NK-92 treated with Interleukin-12 subunit alpha and Interleukin-12 subunit beta, amount 100 ng/mL, for 24 hours (cell line): ENCODE measurements around the gene AVPR1B.

Source experiments
- DNase-seq: peaks from one replicate; lab custom pipeline; 2025; lab: John Stamatoyannopoulos, UW

AVPR1B gene, protein sequence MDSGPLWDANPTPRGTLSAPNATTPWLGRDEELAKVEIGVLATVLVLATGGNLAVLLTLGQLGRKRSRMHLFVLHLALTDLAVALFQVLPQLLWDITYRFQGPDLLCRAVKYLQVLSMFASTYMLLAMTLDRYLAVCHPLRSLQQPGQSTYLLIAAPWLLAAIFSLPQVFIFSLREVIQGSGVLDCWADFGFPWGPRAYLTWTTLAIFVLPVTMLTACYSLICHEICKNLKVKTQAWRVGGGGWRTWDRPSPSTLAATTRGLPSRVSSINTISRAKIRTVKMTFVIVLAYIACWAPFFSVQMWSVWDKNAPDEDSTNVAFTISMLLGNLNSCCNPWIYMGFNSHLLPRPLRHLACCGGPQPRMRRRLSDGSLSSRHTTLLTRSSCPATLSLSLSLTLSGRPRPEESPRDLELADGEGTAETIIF

DNA sequence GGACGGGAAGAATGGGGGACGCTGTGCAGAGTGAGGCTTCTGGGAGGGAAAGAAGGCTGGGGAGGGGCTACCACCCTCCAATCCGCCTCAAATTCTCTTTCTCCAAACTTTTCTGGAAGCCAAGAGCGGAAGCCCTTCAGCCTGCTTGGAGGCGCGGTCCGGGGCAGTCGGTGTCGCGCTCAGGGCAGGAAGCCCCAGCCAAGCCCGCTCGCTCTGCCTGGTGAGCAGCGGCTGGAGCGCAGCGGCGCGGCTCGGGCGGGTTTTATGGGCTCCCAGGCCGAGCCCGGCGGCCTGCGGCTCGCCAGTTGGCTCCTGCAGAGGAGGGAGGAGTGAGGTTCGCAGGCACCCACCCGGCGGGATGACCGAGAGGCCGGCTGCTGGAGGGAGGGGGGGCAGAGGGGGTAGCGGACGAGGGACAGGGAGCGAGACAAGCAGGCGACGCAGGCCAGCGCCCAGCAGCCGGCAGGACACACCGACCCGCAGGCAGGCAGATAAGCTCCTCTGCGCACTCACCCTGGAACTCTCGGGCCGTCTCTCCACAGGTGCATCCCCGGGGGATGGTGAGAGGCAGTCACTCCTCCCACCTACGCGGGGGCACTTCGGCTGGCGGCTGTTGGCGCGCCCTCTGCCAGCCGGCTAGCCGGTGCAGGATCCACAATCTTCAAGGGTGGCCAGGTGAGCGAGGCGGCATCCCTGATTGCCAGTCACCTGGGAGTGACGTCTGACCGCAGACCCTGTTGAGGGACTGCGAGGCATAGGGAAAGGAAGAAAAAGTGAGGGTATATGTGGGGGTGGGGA lies at the start of gene AVPR1B:
TSS of gene AVPR1B (minus strand) at position 238 of the 798 bp plus-strand sequence. CDS start 498 bp downstream, outside the sequence.
- DNase-seq = no peak

DNA sequence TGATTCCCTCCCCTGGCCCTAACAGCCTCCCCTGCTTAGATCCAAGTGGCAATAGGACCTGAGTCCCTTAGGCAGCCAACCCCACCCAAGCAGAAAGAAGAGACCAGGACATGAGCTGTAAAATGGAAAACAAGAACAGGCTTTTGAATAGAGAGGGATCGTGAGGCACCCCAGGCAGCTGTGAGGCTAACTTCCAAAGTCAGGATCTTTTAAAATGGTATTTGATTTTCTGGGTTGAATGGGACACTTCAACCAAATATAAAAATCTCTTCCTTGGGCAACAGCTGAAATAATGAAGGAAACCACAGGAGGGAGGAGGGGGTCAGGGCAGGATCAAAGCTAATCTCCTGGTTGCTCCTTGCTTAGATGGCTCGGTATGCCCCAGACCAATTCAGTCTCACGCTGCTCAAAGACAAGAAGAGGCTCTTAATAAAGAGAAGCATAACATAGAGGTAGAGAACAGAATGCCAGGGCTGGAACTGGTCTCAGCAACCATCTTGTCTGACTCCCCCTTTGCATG lies 28.6 kb upstream of the AVPR1B start:
- DNase-seq = no peak

DNA sequence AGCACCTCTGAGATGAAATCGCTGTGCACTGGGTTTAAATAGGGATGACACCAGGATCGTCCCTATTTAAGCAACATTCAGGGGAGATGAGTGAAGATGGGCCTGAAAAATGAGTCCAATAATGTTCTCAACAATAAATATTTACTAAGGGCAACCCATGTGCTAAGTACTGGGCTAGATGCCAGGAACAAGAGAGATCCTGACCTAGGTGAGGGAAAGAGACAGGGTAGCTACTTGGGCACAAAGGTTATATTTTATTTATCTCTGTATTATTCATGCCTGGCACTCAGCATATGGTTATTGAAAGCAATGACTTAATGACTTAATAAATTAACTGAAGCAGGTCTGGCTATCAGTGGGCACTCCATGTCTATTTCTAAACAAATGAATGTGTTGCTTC lies 27.4 kb upstream of the AVPR1B start:
- DNase-seq = no peak

DNA sequence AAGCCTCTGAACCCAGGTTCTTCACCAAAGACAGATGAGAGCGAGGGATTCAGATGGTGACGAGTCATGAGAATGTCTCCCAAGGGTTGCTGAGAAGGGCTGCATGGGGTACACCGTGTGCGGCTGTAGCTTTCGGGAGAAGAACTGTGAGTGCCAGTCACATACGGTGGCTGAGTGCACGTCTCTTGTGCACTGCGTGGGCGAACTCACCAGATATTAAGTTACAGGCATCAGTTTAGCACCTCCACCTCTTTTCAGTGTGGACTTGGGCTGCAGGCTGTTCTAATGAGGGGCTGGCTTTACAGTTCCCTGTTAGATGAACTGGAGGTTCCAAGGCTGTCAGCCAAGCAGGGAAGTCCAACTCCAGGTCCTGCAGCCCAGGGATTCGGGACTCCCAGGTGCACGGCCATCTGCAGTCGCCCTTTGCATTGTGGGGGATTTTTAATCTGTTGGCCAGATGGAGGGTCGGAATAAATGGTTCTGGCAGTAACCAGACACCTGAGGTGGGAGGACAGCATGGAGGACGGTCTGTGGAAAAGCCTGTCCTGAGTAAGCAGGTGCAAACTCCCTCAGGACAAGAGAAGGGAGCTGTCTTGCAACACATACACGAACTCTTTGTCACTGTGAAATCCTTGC lies 26.5 kb upstream of the AVPR1B start:
- no peak for DNase-seq

DNA sequence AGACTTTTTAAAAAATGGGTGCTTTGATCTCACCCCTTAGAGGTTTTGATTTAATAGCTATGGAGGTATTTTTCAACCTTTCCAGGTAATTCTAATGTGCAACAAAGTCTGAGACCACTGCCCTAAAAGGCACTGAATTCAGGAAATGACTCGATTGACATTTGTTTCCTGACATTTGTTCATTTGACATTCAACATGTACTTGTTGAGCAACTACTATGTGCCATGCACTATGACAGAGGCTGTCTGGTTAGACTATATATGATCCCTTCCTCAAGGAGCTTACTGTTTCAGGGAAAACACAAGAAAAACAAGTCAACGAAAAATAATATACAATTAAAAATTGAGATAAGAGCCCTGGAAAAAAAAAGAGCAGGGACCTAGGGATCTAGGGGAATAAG lies 25.6 kb upstream of the AVPR1B start:
- no peak for DNase-seq

DNA sequence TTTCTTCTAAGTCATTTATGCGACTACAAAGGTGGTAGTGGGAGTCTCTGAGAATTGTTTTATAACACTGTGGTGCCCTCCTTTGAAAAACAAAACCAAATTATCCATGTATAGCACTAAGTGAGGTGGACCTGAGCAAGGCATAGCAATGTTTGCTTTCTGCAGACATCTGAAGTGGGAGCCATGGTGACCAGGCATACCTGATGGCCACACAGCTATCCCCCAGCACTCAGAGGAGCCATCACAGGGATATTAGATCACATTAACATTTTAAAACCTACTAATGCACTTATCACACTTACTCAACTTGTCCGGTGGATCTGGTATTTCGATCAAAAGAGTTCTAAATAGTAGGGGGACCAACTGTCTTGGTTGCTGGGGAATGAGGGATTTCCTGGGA lies 24.8 kb upstream of the AVPR1B start:
- DNase-seq = no peak

DNA sequence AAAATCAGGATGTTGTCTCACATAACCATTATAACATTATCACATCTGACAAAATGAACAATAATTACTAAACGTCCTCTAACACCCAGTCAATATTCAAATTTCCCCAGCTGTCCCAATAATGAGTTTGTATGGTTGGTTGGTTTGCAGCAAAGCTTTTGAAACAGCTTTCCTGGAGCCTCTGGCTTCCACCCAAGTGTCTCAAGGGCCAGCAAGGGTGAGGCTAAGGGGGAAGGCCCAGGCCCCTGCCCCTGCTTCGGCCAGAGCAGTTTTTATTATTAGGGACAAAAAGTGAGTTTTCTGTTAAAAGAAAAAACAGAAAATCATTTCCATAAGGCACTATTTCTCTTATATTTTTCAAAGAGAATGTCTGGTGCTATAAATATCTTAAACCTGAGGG lies 19.1 kb upstream of the AVPR1B start:
- DNase-seq = no peak

DNA sequence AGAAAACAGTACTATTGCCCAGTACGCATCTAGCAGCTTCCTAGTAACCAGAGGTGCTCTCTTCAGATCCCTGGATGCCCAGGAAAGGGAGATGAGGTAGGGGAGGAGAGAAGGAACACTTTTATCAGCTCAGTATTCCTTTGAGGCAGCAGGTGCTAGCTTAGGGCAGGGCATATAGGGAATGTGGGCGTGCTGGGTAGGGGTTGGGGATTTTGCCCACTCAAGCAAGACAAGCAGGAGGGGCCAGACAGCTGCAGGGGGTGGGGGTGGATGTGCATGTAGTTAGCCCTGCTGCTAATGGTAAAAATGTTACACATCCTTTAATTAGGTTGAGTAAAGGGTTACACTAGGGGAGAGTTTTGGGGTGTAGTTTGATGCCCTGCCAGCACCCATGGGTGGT lies 18.1 kb upstream of the AVPR1B start:
- no peak for DNase-seq

DNA sequence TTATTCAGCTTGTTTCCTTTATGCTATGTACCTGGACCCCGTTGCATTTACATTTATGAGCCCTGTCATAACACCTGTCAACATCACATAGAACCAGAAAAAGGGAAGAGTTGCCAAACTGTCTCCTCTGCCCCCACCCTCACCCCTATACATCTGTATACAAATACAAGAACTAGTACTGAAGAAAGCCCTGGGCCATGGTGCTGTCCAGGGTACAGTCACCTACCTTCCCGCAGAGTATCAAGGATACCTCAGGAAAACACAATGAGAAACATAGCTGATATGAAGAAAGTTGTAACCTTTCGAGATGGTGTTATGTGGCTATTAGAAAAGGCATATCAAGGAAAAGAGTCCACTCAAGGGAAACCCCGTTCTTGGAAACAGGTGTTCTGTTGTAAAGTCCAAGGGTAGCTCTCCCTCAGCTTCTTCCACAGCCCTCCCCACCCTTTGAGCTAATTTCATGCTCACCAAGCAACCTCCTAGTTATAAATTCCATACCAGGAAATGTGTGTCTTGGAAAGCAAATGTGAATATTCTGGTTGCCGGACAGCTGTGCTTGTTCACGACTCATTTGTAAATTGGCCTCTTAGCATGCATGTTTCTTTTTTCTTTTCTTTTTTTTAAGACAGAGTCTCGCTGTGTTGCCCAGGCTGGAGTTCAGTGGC lies 16.7 kb upstream of the AVPR1B start:
- no peak for DNase-seq

DNA sequence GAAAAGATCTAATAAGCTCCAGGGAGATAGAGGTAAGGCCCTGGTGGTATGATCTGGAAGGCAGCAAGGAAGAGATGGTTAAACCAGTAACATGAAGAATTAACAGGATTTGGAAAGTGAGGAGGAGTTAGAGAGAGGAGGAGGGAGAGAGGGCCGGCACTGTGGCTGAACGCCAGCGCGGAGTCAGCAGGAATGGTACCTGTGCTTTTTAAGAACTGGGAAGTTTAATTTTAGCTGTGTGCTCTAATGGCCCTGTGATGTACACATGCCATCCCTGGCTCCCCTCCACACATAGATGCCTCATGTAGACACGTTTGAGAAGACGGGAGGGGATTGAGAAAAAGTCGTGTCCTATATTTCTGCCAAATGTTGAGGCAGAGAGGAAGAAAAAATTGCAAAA lies 13.8 kb upstream of the AVPR1B start:
- DNase-seq = no peak

DNA sequence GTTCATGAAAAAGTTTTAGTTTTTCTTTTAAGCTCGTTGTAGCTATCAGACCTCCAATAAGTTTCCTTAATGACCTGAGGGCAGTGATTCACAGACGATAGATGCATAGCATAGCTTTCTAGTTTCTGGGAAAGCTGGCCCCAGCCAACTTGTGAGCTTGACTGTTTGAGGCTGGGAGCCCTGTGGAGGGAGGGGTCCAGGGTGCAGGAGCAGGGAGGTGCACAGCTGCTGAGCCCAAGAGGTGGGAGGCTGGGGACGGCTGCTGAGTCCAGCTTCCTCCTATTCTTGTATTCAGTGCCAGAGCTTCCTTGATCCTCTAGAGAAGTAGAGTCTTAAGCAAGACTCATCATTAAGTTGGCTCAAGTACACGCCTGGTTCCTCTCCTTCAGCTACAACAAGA lies 11.0 kb upstream of the AVPR1B start:
- DNase-seq = no peak

DNA sequence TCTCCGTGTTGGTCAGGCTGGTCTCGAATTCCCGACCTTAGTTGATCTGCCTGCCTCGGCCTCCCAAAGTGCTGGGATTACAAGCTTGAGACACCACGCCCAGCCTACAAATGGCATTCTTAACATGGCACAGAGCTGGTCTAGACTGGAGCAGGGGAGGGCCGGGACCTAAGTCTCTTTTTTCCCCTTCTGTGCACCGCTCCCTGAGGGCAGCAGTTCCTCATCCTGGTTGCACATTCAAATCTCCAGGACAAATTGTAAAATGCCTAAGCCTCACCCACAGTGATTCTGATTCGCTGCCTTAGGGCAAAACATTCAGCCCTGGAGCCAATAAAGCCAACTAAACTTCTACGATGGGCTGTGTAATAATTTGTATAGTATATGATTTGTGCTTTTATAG lies 10.1 kb upstream of the AVPR1B start:
- DNase-seq = no peak

DNA sequence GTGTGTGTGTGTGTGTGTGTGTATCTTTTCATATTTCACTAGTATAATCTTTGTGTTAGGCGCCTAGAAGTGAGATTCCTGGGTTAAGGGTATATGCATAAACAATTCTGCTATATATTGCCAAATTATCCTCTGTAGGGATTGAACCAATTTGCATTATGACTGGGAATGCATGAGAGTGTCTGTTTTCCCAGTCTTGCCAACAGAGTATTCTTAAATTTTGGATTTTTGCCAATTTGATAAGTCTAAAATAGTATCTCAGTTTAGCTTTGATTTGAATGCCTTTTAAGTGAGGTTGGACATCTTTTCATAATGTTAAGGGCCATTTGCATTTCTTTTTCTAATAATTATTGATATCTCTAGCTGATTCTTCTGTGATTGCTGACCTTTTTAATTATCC lies 8.2 kb upstream of the AVPR1B start:
- DNase-seq = no peak

DNA sequence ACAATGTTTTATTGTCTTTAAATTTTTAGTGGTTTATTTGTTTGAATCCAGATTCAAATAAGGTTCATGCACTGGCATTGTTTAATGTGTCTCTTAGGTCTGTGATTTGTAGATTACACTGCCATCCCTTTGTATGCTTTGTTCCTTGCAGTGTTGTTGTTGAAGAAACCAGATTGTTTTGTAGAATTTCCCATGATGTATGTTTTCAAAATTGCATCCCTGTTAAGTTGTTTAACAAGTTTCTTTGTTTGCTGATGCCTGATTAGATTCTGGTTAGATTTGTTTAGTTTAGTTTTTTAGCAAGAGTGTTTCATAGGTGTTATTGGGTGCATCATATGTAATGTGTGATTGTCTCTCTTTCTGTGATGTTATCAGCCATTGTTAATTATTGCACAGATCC lies 5.5 kb upstream of the AVPR1B start:
- DNase-seq = no peak

DNA sequence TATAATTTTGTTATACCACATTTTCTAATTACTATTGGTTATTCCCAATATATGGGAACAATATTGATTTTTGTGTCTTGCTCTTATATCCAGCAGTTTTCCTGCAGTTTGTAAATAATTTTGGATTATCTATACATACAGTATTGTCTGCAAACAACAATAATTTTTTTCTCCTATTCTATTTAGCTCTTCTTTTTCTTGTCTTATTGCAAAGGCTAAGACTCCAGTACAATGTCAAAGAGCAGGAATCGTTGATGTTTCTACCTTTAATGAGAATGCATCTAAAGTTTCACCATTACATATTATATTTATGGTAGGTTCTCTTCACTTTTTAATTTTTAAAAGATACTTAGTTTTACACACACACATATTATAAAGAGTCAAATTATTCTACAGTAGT lies 4.1 kb upstream of the AVPR1B start:
- DNase-seq = no peak

DNA sequence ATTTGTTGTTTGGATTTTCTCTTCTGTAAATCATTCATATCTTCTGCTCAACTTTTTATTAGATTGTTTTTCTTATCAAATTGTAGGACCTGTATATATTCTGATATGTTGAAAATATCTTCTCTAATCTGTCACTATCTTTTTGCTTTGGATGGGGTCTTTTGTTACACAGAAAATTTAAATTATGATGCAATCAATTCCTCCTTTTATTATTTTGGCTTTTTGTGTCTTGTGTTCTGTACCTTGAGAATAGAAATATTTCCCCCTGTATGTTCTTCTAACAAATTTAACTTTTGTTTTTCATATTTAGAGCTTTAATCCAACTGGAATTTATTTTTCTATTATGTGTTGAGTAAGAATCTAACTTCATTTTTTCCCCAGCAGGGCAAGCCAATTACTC lies 3.2 kb upstream of the AVPR1B start:
- no peak for DNase-seq

DNA sequence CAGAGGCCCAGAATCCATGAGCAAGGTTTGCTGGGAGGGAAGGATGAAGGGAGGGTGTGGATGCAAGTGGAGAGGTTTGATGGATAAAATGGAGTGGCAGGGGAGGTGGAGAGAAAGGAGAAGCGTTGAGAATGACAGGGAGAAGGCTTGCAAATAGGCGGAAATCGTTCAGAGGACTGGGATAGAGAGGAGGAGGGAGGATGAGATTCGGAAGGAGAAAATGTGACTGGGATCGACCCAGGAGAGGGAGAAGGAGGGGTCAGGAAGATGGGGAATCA lies 376 bp downstream of the AVPR1B start:
- DNase-seq = no peak

DNA sequence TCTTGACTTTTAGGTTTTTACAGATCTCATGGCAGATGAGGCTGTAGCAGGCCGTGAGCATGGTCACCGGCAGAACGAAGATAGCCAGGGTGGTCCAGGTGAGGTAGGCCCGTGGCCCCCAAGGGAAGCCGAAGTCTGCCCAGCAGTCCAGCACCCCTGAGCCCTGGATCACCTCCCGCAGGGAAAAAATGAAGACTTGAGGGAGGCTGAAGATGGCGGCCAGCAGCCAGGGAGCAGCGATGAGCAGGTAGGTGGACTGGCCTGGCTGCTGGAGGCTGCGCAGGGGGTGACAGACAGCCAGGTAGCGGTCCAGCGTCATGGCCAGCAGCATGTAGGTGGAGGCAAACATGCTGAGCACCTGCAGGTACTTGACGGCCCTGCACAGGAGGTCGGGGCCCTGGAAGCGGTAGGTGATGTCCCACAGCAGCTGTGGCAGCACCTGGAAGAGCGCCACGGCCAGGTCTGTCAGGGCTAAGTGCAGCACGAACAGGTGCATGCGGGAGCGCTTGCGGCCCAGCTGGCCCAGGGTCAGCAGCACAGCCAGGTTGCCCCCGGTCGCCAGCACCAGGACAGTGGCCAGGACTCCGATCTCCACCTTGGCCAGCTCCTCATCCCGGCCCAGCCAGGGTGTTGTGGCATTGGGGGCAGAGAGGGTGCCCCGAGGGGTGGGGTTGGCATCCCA lies 856 bp downstream of the AVPR1B start:
- no peak for DNase-seq

DNA sequence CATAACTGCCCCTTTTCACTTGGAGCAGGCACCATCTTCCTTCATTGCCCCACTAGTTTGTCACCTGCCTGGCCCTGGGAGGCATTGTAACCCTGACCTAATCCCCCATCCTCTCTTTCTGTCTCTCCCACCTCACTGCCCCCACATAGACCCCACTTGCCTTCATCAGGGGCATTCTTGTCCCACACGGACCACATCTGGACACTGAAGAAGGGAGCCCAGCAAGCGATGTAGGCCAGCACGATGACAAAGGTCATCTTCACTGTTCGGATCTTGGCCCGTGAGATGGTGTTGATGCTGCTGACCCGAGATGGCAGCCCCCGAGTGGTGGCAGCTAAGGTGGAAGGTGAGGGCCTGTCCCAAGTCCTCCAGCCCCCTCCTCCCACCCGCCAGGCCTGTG lies 1.4 kb downstream of the AVPR1B start:
- DNase-seq = no peak

DNA sequence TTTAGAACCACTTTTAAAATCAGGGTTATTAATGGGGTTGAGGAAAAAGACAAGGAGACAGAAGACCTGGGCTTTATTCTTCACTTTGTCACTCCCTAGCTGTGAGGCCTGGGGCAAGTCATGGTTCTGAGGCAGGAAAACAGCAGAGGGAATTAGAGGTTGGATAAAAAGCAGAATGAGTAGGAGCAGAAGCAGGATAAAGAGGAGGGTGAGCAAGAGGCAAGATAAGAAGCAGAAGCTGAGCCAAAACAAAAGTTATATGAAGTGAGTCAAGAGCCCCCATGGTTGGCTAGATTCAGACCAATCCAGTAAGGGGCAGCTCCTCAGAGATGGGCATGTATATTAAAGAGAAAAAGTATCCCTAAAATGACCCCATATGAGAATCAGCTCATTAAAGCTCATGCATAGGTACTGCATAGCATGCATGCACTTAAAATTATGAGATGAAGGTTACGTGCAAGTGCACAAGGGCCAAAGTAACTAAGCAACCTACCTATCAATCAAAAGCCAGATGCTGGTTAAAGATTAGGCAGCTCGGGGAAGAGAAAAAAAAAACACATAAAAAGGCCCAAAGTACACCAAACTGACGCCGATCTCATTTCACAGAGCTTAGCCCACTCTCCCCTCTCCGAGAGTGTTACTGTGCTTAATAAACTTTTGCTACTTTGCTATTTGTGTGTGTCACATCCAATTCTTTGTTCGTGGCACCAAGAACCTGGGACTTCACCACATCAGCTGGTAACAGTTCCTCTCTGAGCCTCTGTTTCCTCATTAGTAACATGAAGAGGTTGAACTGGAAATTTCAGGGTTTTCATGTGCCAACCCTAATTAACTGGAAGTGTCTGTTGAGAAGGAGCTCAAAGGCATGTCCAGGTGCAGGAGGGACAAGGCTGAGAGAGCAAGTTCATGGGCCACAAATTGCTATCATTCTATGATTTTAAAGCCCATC lies 2.2 kb downstream of the AVPR1B start:
- DNase-seq = no peak
